ENCODE results near the gene NGEF. TPM values are rescaled to one million over a fixed set of nuclear protein-coding genes. Genes with fewer than 3 reads are reported as not detected.

NGEF gene
- total and polyA plus RNA-seq, 8 donors: 2.6 to 30.9 (median 5.9) TPM

GRCh38 chr2:233009661-233010060 lies 3.4 kb downstream of the NGEF start:
- Histone ChIP-seq H3K27ac (no peak overlapping the region), H3K9me3 (no peaks in the 10 kb centered on the region), H3K36me3 (no peaks in the 10 kb centered on the region), H3K4me1 (peaks cover 0 to 22% (median 10%) of the 10 kb centered on the region in 4 donors), H3K27me3 (no peaks in the 10 kb centered on the region), H3K4me3 (no peak overlapping the region)
- 95 to 99% (median 96%) methylated on average over 3 of the region's 3 CpGs for WGBS, 5 donors
- TF ChIP-seq, protein P1, sequence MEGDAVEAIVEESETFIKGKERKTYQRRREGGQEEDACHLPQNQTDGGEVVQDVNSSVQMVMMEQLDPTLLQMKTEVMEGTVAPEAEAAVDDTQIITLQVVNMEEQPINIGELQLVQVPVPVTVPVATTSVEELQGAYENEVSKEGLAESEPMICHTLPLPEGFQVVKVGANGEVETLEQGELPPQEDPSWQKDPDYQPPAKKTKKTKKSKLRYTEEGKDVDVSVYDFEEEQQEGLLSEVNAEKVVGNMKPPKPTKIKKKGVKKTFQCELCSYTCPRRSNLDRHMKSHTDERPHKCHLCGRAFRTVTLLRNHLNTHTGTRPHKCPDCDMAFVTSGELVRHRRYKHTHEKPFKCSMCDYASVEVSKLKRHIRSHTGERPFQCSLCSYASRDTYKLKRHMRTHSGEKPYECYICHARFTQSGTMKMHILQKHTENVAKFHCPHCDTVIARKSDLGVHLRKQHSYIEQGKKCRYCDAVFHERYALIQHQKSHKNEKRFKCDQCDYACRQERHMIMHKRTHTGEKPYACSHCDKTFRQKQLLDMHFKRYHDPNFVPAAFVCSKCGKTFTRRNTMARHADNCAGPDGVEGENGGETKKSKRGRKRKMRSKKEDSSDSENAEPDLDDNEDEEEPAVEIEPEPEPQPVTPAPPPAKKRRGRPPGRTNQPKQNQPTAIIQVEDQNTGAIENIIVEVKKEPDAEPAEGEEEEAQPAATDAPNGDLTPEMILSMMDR (IDR thresholded peaks at IDR 0.05): no peak
- TF ChIP-seq EP300 (IDR thresholded peaks at IDR 0.05) (no peak), POLR2AphosphoS5 (IDR thresholded peaks at IDR 0.05) (no peak), POLR2A (IDR thresholded peaks at IDR 0.05) (no peak)
- DNase-seq: no peak
- intact Hi-C loops (cut with DNase I; ENCODE audit: low total_unique reads): no loop called here

GRCh38 chr2:233007739-233008138 lies 5.3 kb downstream of the NGEF start:
- DNase-seq: peak in 1 of 2 donors; percentile 35
- Histone ChIP-seq H3K27ac (no peak overlapping the region), H3K4me1 (peaks cover 0 to 22% (median 8%) of the 10 kb centered on the region in 4 donors), H3K4me3 (no peak overlapping the region), H3K9me3 (no peaks in the 10 kb centered on the region), H3K36me3 (no peaks in the 10 kb centered on the region), H3K27me3 (no peaks in the 10 kb centered on the region)
- intact Hi-C loops (cut with DNase I; ENCODE audit: low total_unique reads): no loop called here
- no peak for TF ChIP-seq EP300 (IDR thresholded peaks at IDR 0.05)
- WGBS, 5 donors: 30 to 52% (median 34%) methylated on average over 3 of the region's 3 CpGs

DNA sequence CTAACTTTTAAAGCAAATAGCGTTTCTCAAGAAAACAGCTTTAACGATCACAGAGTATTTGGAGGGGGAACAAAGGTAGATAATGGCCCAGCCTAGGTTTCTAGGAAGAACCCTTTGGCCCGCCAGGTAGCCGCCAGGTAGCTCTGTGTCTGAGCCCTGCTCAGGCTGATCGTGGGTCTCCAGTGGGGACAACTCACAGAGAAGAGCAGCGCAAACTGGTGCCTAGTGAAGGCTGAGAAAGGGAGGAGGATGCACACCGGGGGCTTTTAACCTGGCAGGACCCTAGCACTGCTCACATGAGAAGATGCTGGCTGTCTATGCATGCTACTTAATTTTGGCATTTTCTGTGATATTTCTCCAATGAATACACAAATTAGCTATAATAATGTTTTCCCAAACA lies 5.8 kb downstream of the NGEF start:
- no peak for TF ChIP-seq EP300 (IDR thresholded peaks at IDR 0.05)
- TF ChIP-seq, protein P1 (IDR thresholded peaks at IDR 0.05): no peak
- Histone ChIP-seq H3K27ac (no peak overlapping the region), H3K9me3 (no peaks in the 10 kb centered on the region), H3K36me3 (no peaks in the 10 kb centered on the region), H3K27me3 (no peaks in the 10 kb centered on the region), H3K4me1 (peaks cover 0 to 18% (median 8%) of the 10 kb centered on the region in 4 donors), H3K4me3 (no peak overlapping the region)
- DNase-seq: no peak
- intact Hi-C loops (cut with DNase I; ENCODE audit: low total_unique reads): no loop called here
- WGBS, 5 donors: 81 to 94% (median 90%) methylated on average over 7 of the region's 7 CpGs

DNA sequence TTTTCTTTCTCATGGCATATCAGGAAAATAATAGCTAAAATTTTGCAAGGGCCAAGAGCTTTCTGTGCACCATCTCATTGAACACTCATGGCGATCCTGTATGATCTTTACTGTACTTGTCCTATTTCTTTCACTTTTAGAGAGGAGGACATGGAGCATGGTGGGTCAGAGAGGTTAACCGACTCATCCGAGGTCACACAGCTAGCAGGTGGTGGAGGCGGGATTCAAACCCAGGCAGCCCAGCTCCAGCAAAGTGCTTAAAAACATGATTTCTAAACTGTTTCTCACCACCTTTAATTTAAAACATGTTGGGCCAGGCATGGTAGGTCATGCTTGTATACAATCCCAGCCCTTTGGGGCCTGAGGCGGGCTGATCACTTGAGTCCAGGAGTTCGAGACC lies 6.4 kb downstream of the NGEF start:
- Histone ChIP-seq H3K27me3 (no peaks in the 10 kb centered on the region), H3K36me3 (no peaks in the 10 kb centered on the region), H3K4me1 (peaks cover 0 to 12% (median 5%) of the 10 kb centered on the region in 4 donors), H3K27ac (no peak overlapping the region), H3K9me3 (no peaks in the 10 kb centered on the region), H3K4me3 (no peak overlapping the region)
- intact Hi-C loops (cut with DNase I; ENCODE audit: low total_unique reads): no loop called here
- DNase-seq: no peak
- TF ChIP-seq POLR2AphosphoS5 (IDR thresholded peaks at IDR 0.05) (no peak), EP300 (IDR thresholded peaks at IDR 0.05) (no peak), POLR2A (IDR thresholded peaks at IDR 0.05) (no peak)
- TF ChIP-seq, protein P1 (IDR thresholded peaks at IDR 0.05): no peak
- WGBS, 5 donors: 92 to 99% (median 95%) methylated on average over 6 of the region's 6 CpGs

GRCh38 chr2:233005096-233005495 lies 8.0 kb downstream of the NGEF start:
- Histone ChIP-seq H3K4me1 (no peaks in the 10 kb centered on the region), H3K9me3 (no peaks in the 10 kb centered on the region)
- WGBS, 5 donors: 86 to 96% (median 92%) methylated on average over 4 to 6 of the region's 6 CpGs

More at GRCh38 chr2:233005096-233005495, 8.0 kb downstream of the NGEF start:
- intact Hi-C loops (cut with DNase I; ENCODE audit: low total_unique reads): no loop called here
- H3K36me3 ChIP-seq: no peaks in the 10 kb centered on the region
- TF ChIP-seq, protein P1 (IDR thresholded peaks at IDR 0.05): no peak
- TF ChIP-seq POLR2A (IDR thresholded peaks at IDR 0.05) (no peak), POLR2AphosphoS5 (IDR thresholded peaks at IDR 0.05) (no peak), EP300 (IDR thresholded peaks at IDR 0.05) (no peak)
- no peak overlapping the region for H3K27ac ChIP-seq
- H3K27me3 ChIP-seq: no peaks in the 10 kb centered on the region
- no peak for DNase-seq
- H3K4me3 ChIP-seq: no peak overlapping the region
